Measurements from ENCODE around the gene R3HCC1L. TPM values are rescaled to one million over a fixed set of nuclear protein-coding genes. Genes with fewer than 3 reads are reported as not detected.
"Not testable (repeated sequence)": the region's sequence is repeated elsewhere in the genome, so short reads cannot be mapped to it uniquely, and the experiment has no call there.

The R3HCC1L gene
- total RNA-seq, 2 donors from 2014 or later: 7.1 to 8.4 TPM

DNA sequence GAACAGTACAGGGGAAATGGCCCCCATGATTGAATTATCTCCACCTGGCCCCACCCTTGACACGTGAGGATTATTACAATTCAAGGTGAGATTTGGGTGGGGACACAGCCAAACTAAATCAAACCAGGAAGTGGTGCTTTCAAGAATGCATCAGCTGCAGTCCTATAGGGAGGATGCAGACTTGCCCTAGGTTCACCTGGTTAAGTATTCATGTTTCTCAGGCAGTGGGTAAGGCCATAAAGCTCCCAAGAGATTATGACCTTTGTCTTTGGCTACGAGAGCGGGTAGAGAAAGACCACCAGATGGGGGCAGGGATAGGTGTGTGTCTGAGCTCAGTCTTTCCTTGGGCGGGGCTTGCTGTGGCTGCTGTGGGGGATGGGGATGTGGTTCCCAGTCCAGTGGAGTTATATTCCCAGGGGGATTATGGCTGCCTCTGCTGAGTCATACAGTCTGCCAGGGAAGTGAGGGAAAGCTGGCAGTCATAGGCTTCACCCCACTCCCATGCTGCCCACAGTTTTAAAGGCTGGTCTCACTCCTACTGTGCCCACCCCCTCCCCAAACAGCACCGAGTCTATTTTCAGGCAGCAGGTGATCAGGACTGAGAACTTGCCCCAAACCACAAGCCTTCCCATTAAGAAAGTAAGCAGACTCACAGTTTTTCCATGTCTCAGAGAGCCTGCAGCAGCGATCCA lies 8.4 kb upstream of the R3HCC1L start:
- intact Hi-C loops (cut with DNase I): no loop called here
- no peak for DNase-seq (ENCODE audit: low spot score)

DNA sequence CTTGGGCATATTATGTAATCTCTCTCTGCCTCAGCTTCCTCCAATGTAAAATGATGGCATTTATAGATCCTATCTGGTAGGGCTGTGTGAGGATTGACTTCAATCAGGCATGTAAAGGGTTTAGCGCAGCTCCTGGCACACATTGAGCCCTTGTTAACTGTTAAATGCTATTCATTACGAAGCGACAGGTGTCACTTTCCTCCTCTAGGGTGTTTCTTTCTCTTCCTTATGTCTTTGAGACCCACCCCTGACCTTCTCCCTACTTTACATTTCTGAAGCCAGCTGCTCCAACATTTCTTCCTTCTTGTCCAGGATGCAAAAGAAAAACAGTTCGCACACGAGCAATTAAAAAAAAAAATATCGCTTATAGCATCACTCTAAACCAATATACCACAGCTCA lies 5.7 kb upstream of the R3HCC1L start:
- intact Hi-C loops (cut with DNase I): no loop called here

DNA sequence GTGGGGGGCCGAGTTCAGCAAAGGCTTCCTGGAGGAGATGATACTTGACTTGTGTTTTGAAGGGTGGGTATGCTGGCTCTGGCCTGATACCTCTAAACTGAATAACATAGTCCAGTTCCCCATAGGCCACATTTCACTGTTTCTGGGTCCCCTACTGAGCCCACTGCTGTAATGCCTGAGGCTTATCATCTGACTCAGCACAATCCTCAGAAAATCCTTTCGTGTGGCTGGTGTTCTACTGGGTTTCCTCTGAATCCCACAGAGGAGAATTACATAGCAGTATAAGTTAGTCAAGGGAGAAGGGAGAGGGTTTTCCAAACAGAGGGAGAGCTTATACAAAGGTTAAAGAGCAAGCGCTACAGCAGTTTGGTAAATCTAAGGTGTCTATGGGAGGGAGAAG lies 2.8 kb upstream of the R3HCC1L start:
- DNase-seq (ENCODE audit: low spot score): no peak
- intact Hi-C loops (cut with DNase I): no loop called here

More for the DNA sequence above, 5.7 kb upstream of the R3HCC1L start:
- DNase-seq (ENCODE audit: low spot score): no peak

DNA sequence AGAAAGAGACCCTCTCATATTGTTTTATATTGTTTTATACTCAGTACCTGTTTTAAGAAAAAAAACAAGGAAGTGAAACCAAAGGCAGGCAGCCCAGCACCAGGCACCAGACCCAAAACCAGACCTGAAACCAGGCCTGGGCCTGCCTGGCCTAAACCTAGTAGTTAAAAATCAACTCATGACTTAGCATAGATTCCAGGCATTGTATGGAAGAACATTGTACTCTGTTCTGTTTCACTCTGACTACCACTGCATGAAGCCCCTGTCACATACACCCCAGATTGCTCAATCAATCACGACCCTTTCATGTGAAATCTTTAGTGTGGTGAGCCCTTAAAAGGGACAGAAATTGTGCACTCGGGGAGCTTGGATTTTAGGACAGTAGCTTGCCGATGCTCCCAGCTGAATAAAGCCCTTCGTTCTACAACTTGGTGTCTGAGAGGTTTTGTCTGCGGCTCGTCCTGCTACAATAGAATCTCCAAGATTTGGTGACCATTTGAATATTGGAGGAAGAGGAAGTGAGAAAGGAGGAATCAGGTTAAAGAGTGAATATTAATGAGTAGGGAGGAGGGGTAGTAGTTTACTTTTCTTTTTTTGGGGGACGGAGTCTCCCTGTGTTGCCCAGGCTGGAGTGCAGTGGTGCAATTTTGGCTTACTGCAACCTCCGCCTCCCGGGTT lies 1.2 kb upstream of the R3HCC1L start:
- intact Hi-C loops (cut with DNase I); DNase-seq (ENCODE audit: low spot score): not testable (repeated sequence)

DNA sequence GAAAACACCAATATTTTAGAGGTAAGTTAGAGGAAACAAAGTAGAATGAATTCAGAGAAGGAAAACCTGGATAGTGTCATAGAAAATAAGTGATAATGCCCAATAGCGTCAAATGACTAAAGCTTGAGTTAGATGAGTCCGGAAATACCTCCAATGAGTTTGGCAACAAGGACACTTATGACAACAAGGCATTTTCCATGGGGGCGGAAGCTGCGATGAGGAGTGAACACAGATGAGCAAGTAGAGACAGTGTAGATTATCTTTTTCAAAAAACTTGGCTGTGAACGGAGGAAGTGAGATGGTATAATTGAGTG lies 383 bp upstream of the R3HCC1L start:
- intact Hi-C loops (cut with DNase I): no loop called here
- no peak for DNase-seq (ENCODE audit: low spot score)

DNA sequence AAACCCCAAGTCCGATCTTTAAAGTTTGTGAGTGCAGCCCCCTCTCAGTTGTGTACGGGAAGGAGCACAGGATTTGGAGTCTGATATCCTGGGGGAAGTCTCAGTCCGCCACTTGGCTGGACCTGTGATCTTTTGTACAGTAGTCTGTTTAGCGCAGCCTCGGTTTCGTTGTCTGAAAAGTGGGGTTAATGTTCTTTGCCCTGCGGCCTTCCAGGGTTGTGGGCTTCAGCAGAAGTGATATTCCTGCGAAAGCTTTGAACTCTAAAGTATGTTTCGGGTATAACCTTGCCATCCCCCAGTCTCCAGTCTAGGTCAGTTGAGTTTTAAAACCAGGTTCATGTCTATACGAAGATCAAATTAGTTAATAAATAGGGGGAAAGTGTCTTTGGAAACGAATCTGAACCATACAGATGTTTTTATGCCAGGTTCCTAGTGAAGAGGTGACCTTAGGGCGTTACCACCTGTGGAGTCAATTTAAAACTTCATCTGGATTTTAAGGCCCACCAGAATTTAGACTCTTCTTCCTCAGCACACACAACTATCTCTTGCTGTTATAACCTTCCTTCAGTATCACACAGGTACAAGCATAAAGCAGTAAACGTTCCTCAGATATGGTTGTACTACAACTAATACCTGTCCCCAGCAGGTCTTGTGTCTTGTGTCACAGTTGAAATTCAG lies 904 bp downstream of the R3HCC1L start:
- no peak for DNase-seq (ENCODE audit: low spot score)
- intact Hi-C loops (cut with DNase I): no loop called here

DNA sequence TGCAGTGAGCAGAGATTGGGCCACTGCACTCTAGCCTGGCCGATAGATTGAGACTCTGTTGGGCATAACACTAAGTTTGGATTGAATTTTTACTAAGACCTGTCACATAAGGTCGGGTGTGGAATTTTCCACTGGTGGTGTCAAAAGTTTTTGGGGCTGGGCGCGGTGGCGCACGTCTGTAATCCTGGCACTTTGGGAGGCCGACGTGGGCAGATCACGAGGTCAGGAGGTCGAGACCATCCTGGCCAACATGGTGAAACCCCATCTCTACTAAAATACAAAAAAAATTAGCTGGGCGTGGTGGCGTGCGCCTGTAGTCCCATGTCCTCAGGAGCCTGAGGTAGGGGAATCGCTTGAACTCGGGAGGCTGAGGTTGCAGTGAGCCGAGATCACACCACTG lies 2.3 kb downstream of the R3HCC1L start:
- DNase-seq (ENCODE audit: low spot score); intact Hi-C loops (cut with DNase I): not testable (repeated sequence)

DNA sequence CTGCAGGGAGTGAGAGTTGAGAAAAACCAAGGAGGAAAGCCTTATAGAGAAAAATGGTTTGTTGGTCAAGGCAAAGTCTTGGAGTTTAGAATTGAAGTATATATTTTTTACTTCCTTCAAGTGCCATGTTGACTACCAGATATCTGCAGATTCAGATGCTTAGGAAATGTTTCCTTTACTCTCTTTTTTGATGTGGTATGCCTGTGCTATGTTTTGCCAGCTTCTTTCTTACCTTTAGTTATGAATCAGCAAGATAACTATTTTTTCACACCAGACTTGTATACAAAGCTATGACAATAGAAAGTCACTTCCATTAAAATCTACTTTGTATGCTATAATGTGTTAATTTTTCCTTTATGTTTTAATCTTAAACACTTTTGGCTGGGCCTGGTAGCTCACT lies 3.6 kb downstream of the R3HCC1L start:
- DNase-seq (ENCODE audit: low spot score): no peak
- intact Hi-C loops (cut with DNase I): no loop called here

DNA sequence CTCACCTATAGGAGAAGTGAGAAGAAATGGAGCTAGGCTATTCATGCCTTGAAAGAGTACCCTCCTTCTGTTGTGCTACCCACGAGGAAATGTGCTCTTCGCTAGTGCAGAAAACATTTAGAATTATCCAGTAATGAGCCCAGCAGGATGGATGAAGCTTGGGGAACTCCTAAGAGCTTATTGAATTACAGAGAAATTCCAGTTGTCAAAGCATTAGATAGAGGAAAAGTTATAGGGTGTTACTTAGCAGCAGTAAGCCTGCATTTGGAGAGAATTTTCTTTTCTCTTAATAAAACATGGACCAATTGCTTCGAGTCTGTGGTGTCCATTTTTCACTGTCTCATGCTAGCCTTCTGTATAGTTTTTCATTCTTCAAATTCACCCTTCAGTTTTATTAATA lies 5.0 kb downstream of the R3HCC1L start:
- DNase-seq (ENCODE audit: low spot score): no peak
- intact Hi-C loops (cut with DNase I): no loop called here

DNA sequence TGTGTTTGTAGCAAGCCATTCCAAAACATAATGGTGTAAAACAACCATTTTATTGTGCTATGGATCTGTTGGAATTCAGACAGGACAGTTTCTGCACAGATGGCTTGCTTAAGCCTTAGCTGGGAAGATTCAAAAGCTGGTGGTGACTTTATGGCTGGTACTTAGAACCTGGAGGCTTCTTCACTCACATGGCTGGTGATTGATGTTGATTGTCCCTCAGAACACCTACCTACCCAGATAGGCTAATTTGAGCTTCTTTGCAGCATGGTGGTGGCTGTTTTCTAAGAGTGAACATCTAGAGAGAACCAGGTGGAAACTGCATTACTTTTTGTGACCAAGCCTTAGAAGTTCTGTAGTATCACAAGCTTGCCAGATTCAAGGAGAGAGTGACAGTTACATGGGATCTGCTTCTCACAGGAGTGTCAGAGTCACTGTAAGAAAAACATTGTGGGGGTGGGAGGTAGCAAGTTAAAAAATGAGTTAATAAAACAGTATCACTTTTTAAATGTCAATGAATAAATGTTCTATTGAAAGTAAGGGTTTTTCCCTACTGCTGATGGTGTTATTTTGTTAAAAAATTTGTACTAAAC lies 7.1 kb downstream of the R3HCC1L start:
- intact Hi-C loops (cut with DNase I): no loop called here
- DNase-seq (ENCODE audit: low spot score): no peak

DNA sequence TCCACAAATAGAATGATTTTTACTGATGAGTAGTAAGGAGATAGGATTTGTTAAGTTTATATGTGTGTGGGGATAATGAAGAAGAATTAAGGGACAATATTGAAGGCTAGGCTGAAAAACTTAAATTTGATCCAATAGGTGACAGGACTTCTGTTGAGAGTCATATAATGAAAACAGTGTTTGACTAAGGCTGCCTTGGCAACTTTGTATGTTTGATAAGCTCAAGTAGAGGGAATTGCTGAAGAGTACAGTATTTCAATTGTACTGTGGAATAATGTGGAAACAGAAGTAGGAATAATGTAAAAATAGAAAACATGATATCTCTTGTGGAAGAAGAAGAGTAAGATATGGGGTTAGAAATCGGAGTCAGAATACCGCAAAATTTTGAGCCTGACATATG lies 10.5 kb downstream of the R3HCC1L start:
- DNase-seq (ENCODE audit: low spot score): no peak
- intact Hi-C loops (cut with DNase I): no loop called here

DNA sequence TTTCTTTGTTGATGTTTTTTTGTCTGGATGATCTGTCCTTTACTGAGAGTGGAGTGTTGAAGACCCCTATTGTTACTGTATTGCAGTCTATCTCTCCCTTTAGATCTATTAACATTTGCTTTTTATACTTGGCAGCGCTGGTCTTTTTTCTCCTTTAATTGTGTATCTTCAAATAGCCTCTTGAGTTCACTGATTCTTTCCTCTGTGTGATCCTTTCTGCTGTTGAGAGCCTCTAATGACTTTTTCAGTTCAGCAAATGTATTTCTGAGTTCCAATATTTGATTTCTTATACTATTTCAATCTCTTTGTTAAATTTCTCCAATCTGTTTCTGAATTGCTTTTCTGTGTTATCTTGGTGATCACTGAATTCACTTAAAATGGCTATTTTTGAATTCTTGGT lies 15.4 kb downstream of the R3HCC1L start:
- intact Hi-C loops (cut with DNase I): no loop called here

DNA sequence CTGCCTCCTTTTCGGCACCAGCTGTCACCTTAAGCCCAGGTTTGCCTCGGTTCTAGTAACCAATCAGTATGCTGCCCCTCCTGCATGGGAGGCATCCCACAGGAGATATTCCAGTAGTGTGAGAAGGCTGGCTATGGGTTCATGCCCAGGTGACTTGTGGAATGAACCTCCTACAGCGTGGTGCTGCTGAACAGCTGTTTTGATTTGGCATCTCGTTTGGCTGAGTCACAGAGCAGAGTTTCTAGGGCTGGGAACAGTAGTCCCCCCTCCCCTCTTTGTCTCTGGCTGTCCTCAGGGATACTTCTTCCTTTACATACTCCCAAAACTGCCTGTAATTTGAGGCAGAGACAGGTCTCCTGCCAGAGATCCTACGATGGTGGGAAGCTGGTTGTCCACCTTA lies 16.1 kb downstream of the R3HCC1L start:
- intact Hi-C loops (cut with DNase I): no loop called here
- DNase-seq (ENCODE audit: low spot score): no peak

More for the DNA sequence above, 15.4 kb downstream of the R3HCC1L start:
- DNase-seq (ENCODE audit: low spot score): no peak

DNA sequence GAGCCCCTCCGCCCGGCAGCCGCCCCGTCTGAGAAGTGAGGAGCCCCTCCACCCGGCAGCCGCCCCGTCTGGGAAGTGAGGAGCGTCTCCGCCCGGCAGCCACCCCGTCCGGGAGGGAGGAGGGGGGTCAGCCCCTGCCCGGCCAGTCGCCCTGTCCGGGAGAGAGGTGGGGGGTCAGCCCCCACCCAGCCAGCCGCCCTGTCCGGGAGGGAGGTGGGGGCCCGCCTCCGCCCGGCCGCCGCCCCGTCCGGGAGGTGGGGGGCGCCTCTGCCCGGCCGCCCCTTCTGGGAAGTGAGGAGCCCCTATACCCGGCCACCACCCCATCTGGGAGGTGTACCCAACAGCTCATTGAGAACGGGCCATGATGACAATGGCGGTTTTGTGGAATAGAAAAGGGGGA lies 18.3 kb downstream of the R3HCC1L start:
- intact Hi-C loops (cut with DNase I); DNase-seq (ENCODE audit: low spot score): not testable (repeated sequence)

DNA sequence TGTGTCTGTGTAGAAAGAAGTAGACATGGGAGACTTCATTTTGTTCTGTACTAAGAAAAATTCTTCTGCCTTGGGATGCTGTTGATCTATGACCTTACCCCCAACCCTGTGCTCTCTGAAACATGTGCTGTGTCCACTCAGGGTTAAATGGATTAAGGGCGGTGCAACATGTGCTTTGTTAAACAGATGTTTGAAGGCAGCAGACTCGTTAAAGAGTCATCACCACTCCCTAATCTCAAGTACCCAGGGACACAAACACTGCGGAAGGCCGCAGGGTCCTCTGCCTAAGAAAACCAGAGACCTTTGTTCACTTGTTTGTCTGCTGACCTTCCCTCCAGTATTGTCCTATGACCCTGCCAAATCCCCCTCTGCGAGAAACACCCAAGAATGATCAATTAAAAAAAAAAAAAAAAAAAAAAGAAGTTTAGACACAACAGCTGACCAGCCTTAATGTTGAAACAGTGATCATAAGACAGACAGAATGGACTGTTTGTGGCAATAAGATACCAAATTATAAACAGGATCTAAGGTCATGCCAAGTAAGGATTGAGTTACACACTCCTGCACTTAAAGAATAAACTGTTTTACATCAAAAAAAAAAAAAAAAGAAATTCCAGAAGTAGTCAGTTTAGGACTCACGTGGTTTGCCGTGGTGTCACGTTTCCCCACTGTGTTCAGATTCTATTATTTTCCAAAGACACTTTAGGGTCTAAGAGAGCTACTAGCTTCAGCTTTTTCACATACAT lies 18.9 kb downstream of the R3HCC1L start:
- intact Hi-C loops (cut with DNase I); DNase-seq (ENCODE audit: low spot score): not testable (repeated sequence)

DNA sequence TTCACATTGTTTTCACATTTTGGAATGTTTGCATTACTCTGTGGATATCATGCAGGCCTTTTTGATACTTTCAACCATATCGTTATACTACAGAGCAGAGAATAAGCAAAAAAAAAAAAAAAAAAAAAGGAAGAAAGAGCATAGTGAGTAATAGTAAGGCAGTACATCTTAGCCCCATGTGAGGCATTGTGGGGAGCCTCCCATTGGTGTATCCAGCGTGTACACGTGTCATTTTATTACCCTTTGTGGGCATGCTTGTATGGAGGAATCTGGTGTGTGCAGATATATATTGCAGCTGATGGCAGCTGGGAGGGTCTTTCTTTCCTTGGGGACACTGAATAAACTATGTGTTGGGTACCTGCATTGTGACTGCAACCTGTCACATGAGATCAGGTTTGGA lies 19.6 kb downstream of the R3HCC1L start:
- DNase-seq (ENCODE audit: low spot score): no peak
- intact Hi-C loops (cut with DNase I): no loop called here

DNA sequence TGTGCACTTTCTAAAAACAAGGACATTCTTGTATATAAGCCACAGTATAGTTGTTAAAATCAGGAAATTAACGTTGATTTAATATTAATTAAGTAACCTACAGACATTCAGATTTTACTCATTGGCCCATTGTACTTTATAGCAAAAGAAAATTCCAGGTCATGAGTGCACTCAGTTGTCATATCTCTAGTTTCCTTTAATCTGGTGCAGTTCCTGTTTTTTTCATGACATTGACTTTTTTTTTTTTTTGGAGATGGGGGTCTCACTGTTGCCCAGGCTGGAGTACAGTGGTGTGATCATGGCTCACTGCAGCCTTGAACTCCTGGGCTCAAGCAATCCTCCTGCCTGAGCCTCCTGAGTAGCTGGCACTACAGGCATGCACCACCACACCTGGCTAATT lies 24.1 kb downstream of the R3HCC1L start:
- intact Hi-C loops (cut with DNase I): no loop called here
- no peak for DNase-seq (ENCODE audit: low spot score)

DNA sequence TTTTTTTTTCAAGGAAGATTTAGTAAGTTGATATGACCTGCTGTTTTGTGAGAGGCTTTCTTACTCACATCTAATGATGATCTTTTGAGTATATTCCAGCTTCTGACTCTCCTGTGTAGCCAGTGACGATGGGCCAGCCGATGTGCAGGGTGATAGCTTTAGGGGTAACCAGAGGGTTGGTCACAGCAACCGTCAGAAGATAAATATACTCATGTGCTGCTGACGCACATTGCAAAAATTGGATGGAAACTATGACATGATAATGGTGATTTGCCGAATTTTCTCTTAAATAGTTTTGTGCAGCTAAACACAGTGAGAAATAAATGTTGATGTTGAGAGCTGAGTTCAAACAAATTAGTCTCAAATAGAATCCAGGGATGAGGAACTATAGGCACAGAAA lies 29.5 kb downstream of the R3HCC1L start:
- intact Hi-C loops (cut with DNase I): no loop called here

DNA sequence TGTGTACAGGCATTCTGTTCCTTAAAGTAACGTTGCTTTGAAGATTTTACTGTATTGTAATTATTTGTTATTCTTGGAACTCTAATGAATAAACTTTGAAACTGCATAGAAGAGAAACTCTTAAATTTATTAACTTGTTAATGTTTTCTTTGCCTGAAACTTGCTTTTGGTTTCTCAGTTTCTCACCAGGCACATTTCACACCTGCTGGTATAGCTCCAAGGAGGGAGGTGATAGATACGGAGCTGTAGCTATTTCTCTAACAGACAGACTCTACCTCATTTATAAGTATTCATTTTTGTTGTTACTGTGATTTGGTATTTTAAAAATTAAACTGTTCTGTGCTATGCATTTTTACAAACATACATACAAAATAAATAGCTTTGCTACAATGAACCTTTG lies 32.7 kb downstream of the R3HCC1L start:
- intact Hi-C loops (cut with DNase I): no loop called here
- DNase-seq (ENCODE audit: low spot score): no peak

More for the DNA sequence above, 29.5 kb downstream of the R3HCC1L start:
- DNase-seq (ENCODE audit: low spot score): no peak

DNA sequence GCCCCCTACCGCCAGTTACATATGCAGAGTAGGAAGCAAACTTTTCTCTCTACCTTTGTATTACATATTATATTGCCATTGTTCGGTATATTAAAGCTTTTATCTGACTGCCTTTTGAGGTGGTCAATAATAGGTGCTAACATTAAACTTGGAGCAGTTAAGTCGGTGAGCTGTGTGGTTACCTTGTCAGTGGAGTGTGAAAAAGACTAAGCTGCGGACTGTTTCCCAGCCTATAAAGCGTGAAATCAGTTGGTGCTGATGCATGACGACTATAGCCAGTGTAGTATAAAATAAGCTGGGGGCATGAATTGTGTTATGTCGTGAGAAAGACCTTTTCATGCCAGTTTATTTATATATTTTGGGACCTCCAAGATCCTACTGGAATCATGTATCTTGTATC lies 33.7 kb downstream of the R3HCC1L start:
- intact Hi-C loops (cut with DNase I): no loop called here
- no peak for DNase-seq (ENCODE audit: low spot score)
